GM21737 (cell line): ENCODE results near the gene CTBS.
"Not testable (repeated sequence)": the region's sequence is repeated elsewhere in the genome, so short reads cannot be mapped to it uniquely, and the experiment has no call there.

Experiments
- ATAC-seq: cut with Tn5 transposase; IDR thresholded peaks from one replicate; pipeline ENCODE4 v1.9.1; 2021; ENCODE audit warnings: mild to moderate bottlenecking, moderate library complexity; ENCODE audit not compliant: unreplicated experiment

The CTBS gene

DNA sequence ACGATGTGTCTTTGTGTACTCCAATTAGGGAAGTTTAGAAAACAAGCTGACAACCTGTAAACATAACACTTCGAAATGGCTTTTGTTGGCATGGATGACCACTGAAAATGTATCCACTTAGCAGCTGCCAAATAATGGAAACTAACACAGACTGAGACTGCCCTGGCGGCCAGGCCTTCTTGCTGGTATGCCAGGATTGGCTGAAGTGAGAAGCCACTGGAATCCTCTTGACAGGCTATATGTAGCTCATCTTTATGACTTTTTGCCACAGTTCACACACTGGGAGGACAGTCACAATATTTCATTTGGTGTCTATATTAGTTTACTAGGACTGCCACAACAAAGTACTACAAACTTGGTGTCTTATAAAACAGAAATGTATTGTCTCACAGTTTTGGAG, 12.9 kb upstream of the CTBS start:
- ATAC-seq, result no peak

DNA sequence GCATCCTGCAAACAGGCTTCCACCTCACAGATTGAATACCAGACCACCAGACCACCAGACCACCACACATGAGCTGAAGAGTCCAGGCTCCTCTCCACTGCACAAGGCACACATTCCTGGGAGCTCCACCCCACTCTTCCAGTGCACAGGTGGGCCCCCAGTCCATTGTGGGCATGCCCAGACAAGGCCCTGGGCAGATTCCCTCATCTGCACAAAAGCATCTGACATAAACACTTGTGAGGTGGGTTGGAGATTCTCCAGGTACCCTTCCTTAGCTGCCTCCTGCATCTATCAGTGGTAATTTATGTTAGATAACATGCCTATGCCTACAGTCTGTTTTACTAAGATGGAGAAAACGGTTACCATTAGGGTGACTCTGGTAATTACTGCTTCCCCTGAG, 11.6 kb upstream of the CTBS start:
- ATAC-seq, result no peak

DNA sequence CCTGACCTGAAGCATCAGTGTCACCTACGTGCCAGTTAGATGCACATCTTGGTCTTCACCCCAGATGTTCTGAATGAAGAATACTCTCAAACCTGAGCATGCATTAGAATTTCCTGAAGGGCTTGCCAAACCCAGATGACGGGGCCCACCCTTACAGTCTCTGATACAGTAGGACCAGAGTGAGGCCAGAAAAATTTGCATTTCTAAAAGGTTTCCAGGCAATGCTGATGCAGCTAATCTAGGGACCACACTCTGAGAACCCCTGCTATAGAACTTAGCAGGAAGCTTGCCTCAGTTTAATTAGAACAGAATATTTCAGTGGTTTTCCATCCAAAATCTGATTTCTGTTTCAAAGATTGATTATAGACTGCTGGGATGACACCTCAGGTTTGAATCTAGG, 9.9 kb upstream of the CTBS start:
- no peak for ATAC-seq

DNA sequence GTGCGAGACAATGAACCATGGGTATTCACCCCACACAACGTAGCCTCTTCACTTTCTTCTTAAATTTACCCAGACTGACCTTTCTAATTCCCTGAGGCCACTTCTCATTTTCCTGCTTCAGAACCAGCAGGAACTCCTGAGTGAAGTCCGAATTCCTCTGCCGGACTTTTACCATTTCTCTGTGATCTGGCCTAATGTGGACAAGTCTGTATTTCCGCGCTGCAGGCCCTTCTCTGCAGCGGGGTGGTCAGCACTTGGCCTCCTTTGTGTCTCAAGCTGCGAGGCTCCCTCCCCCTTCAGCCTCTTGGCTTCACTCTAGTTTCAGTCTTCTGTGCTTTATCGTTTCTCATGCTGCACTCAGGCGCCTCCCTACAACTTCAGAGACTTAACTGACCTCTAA, 9.4 kb upstream of the CTBS start:
- ATAC-seq, result no peak

DNA sequence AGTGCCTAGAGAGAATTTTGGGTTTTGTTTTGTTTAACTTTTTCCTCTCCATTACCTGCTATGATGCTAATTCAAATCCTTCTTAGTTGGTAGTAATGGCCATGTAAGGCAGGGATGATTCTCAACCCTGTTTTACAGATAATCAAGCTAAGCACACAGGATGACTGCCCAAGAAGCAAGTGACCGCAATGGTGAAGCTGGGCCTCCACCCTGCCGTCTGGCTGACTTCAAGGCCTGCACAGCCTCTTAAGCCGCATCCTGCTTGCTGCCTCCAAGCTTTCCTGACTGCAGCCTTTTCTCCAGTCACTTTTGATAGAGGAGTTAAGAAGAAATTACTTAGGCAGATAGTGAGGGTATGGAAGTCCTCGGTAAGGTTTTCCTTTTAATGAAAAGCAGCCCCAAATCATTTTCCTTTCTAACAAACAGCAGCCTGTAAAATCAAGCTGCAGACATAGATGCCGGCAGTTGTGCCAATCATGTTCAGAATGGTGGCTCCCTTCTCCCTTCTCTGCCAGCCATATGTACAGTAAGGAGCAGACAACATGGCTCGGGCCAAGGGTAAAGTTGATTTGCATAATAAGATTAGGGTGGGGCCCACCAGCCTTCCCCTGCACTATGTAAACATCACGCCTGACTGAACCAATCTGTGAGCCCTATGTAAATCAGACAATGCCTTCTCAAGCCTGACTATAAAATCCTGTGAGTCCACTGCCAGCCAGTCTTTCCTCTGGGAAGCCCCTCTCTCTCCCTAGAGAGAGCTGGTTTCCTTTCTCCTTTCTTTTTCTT, 8.8 kb upstream of the CTBS start:
- ATAC-seq, result no peak

DNA sequence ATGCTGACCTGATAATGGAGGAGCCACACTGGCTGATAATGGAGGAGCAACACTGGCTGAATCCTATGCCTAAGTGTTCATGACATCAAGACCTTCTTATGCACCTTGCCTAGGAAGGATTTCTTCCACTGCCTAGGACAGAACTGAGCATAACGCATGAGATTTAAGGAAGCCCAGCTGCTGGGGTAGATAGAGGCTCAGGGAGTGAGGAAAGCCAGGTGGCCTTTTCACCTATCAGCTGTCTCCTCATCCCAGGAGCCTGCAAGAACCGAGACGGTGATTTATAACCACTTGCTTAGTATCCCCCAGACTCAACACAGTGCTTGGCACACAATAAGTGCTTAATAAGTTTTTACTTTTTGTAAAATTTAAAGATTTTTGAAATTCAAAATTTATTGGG, 7.4 kb upstream of the CTBS start:
- no peak for ATAC-seq

DNA sequence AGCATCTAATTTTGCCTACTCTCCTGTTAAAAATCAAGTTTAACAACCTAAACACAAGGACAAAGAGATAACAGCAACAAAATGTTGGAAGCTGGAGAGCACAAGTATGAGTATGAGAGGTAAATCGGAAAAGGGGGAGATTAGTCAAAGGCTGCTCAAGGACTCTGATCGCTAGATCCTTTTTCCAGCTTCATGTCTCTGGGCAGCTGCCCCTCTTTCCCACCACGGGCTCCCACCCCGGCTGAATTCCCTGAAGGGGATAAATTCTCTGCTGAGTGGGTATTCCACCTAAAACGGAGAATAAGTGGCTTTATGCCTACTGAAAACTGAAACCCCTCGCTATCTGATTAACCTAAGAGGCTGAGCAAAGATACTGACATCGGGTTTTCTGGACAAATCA, 696 bp upstream of the CTBS start:
- ATAC-seq, result no peak

DNA sequence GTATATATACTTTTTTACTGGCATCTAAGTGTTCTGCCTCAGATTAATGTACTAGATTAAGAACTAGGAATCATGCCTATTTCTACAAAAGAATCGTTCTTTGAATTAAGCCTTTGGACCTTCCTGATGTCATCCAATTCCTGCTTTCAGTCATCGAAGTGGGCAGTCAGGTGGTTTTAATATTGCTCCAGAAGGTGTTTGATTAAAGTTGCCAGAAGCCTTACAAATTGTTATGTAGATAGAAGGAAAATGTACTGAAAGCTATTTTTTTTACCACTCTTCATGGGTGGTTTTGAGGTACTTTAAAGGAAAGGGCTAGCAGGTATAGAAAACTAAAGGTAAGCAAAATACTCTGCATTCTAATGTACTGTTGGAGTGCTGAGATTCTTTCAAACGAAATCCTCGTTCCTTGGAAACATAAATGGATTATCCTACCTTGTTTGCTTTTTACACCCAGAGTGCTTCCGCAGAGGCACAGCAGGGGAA, 716 bp downstream of the CTBS start:
- ATAC-seq, result no peak

DNA sequence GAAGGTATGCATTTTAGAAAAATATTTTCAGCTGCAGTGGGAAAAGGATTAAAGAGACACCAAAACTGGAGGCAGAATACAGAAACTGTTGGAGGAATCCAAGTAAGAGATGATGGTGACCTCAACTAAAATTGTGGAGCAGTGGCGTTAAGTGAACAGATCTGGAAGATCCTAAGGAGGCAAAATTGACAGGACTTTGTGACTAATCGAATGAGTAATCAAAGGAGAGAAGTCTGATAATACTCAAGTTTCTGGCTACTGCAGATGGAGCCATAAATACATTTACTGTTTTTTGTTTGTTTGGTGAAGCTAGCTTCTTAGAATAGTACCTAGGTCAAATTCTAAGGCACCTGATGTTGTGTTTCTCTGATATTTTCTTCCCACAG, 3.1 kb downstream of the CTBS start:
- no peak for ATAC-seq

DNA sequence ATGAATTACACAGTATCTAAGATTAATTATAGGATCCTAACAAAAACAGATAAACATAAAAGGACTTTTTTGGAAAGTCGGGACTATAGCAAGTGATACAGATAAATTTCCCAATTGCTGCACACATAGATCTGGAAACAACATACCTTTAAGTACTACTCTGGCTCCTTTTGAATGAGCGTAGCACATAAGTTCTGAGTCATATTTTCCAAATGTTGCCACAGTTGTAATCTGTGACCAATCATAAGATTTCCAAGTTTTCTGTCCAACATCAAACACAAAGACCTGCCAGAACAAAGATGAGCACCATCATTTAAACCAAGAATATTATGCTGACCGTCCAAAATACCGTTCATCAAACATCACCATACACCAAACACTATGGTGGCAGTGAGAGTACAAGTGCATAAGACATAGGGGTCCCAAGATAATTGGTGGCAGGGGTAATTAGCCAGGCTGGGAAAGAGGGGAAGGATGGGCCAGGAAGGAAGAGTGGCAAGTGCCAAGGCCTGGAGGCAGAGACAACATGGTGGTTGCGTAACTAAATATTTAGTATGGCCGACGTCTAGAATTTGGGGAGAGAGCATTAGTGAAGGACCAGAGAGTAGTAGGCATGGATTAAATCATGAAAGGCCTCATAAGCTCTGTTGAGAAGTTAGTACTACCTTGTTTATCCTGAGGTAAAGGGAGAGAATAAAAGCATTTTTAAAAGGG, 3.6 kb downstream of the CTBS start:
- ATAC-seq, result no peak

DNA sequence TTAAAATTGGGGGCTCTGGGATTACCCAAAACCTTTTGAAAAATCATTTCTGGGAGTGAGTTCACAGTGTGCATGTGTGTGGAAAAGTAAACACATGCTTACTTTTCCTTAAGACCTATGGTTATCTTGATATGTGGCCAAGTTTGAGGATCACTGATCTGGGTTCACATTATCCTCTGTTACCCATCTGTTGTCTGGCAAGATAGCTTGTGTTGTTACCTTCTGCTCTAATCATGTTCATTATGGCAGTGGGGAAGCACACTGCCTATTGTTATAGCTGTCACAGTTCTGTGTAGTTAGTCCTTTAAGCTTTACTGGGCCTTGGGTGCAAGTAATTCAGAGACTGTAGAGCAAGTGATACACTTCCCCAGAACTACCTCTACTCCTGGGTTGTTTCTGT, 5.0 kb downstream of the CTBS start:
- ATAC-seq, result no peak

DNA sequence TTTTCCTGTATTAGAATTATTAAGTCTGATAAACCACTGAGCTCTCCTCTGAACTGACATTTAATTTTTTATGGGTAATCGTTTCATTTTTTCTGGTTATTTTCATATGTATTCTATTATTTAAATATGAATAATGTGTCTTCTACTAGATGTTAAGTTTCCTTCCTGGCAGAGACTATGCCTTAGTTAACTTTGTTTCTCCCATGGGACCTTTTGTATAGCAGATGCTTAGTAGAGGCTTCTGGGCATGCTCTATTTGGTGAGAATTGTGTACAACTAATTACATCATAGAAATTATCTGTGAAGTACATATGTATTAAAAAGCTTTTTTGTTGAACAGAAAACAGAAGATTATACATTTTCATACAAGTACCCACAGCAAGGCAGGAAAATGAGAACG, 23.4 kb downstream of the CTBS start:
- no peak for ATAC-seq

DNA sequence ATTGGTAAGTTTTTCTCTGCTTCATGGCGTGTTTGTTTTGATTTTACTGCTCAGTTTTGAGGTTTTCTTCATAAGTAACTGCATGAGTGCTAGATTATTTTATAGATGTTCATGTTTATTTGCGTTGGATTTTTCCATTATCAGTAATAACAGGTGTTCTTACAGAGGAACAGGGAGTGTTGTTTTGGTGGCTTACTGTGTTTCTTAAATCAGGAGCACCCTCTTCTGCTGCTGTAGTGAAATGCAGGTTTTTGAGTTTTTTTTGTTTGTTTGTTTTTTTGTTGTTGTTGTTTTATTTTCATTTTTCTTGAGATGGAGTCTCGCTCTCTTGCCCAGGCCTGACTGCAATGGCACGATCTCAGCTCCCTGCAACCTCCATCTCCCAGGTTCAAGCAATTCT, 32.6 kb downstream of the CTBS start:
- no peak for ATAC-seq

DNA sequence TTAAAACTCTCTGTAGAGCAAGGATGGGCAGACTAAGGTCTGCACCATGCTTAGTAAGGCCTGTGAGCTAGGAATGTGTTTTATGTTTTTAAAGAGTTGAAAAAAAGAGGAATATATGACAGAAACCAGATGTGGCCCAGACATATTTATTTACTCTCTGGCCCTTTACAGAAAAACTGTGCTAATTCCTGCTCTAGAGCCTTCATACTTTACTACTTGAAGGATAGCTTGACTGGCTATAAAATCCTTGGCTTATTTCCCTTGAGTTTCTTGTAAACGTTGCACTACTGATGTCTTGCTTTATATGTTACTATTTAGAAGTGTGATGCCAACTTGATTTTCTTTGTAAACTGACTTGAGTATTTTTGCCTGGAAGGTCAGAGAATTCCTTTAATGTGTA, 33.5 kb downstream of the CTBS start:
- ATAC-seq, result no peak

DNA sequence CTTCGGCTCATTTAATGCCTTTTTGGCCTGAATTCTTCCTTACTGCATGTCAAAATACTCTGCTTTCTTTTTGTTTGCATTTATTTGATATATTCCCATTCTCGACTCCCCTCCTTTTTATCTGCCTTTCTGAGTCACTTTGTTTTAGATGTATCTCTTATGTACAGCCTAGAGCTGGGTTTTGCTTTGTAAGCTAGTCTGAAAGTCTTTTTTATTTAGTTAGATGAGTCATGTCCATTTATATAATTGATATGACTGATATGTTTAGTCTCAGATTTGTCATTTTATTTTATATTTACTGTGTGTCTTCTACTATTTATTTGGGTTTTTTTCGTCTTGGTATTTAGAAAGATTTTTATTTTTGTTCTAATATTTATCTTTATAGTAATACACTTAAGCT, 34.3 kb downstream of the CTBS start:
- no peak for ATAC-seq

DNA sequence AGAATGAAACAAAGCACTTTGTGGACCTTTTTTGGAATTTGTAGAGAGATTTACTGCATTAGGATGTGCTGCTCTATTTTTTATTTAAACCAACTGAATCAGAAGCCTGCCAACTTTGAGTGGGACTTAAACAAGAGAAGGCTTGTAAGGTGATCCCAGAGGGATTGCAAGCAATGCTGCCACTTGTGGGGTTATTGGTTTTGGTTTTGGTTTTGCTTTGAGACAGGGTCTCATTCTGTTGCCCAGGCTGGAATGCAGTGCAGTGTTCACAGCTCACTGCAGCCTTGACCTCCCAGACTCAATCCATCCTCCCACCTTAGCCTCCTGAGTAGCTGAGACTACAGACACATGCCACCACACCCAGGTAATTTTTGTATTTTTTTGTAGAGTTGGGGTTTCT, 35.6 kb downstream of the CTBS start:
- no peak for ATAC-seq

DNA sequence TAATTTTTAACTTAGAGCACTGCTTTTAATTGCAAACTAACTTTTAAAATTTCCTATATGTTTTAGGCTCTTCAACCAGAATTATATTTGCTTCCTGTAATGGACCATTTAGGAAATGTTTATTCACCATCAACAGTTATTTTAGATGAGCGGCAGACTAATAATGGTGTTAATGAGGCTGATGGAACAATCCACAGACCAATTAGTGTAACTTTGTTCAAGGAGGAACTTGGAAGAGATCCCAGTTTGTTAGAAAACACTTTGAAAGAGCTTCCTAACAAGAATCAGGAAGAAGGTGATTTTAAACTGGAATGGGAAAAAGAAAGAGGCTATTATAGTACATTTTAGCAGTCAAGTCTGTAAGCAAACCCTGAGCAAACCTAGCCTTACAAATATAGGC, 48.5 kb downstream of the CTBS start:
- ATAC-seq, result no peak

DNA sequence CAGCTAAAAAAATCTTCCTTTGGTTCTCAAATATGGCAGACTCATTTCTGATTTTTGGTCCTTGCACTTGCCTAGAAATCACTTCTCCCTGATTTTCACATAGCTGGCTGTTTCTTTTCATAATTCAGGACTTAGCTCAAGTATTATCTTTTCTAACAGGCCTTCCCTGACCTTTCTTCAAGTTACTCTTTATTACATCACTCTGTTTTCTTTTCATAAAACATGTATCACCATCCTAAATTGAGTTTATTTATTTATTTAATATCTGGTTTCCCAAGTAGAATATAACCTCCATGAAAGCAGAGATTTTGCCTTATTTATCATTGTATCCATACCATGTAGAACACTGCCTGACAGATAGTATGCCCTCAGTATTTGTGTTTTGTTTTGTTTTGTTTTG, 49.6 kb downstream of the CTBS start:
- no peak for ATAC-seq

DNA sequence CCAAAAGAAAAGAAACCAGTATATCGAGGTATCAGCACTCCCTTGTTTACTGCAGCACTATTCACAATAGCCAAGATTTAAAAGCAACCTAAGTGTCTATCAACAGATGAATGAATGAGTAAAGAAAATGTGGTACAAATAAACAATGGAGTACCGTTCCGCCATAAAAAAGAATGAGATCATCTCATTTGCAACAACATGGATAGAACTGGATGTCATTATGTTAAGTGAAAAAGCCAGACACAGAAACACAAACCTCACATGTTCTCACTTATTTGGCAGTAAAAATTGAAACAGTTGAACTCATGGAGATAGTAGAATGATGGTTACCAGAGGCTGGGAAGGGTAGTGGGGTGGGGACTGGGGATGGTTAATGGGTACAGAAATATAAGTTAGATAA, 63.6 kb downstream of the CTBS start:
- no peak for ATAC-seq

DNA sequence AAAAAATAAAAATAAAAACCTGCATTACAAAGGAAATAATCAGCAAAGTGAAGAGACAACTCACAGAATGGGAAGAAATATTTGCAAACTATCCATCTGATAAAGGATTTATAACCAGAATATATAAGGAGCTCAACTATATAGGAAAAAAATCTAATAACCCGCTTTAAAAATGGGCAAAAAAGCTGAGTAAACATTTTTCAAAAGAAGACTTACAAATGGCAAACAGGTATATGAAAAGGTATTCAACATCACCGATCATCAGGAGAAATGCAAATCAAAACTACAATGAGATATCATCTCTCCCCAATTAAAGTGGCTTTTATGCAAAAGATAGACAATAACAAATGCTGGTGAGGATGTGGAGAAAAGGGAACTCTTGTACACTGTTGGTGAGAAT, 64.1 kb downstream of the CTBS start:
- ATAC-seq, result no peak

DNA sequence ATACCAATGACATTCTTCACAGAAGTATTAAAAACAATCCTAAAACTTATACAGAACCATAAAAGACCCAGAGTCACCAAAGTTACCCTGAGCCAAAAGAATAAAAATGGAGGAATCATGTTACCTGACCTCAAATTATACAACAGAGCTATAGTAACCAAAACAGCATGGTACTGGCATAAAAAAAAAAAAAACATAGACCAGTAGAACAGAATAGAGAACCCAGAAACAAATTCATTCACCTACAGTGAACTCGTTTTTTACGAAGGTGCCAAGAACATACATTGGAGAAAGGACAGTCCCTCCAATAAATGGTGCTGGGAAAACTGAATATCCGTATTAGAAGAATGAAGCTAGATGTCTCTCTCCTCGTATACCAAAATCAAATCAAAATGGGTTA, 65.2 kb downstream of the CTBS start:
- ATAC-seq, result no peak

DNA sequence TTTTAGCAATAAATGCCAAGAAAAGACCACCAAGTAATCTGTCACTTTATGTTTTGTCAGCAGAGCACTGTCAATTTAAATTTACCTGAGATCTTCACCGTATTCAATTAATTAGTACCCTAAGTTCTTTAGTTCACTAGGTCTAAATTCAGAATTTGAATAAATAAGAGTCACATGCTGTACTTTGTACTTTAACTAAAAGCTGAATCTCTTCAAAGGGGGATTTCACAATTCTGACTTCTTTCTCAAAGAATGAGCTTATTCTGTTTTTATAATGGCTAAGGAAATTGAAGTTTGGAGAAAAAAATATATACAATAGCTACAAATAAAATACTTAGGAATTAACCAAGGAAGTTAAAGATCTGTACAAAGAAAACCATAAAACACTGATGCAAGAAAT, 65.7 kb downstream of the CTBS start:
- no peak for ATAC-seq

DNA sequence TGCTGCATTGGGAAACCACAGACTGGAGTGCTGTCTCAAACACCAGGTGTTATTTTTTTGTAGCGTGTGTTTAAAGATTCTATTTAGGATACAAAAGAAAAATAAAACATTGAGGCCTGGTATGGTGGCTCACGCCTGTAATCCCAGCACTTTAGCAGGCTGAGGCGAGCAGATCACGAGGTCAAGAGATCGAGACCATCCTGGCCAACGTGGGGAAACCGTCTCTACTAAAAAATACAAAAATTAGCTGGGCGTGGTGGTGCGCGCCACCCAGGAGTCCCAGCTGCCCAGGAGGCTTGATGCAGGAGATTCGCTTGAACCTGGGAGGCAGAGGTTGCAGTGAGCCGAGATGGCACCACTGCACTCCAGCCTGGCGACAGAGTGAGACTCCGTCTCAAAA, 66.4 kb downstream of the CTBS start:
- ATAC-seq, result not testable (repeated sequence)
